HG03095 (cell line): ENCODE measurements around the gene TTLL5.
"Not testable (repeated sequence)": the region's sequence is repeated elsewhere in the genome, so short reads cannot be mapped to it uniquely, and the experiment has no call there.

Experiments
- ATAC-seq: cut with Tn5 transposase; IDR thresholded peaks from one replicate; pipeline ENCODE4 v1.9.1; 2021; ENCODE audit warnings: moderate library complexity; ENCODE audit not compliant: unreplicated experiment

The TTLL5 gene

DNA sequence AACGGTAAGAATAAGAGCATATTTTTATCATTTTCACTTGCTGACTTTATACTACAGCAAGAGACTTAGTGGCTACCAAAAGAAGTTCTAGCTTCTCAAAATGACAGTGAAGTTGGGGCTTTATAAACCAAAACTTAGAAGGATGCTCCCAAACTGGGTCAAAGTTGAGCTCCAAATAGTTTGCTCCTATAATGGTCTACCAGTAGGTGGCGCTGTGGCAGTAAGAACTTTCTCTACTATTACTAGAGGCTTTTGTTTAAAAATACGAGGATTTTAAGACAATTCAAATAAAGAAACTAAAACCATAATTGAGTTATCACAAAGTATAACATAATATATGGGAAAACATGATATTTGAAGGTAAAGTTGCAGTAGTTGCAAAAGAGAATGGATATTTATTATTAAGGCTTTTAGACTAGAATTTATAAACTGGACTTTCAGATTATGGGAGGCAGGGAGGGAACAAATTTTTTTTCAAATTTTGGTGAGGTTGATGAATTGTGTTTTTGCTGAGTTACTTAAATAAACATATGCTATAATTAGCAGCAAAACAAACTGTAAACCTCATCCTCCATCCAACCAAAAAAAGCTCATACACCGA, 245.7 kb downstream of the TTLL5 start:
- no peak for ATAC-seq

- no peak for ATAC-seq
Measured at GRCh38 chr14:75907756-75908359, 246.8 kb downstream of the TTLL5 start.

DNA sequence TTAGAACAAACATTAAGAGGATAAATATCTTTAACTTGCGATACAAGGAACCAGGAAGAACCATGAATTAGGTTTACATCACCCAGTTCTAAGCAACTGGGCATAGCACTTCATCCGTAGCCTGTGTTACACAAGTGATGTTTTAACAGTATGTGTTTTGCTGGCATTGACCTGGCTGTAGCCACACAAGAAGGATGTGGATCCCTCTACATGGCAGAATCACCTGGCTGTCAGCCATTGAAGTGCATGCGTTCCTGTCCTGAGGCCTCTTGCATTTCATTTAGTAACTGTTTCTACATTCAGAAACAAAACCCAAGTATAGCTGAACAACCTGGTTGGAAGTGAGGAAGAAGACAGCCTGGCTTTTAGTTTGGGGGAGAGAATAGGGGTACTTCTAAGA, 248.6 kb downstream of the TTLL5 start:
- ATAC-seq = no peak

DNA sequence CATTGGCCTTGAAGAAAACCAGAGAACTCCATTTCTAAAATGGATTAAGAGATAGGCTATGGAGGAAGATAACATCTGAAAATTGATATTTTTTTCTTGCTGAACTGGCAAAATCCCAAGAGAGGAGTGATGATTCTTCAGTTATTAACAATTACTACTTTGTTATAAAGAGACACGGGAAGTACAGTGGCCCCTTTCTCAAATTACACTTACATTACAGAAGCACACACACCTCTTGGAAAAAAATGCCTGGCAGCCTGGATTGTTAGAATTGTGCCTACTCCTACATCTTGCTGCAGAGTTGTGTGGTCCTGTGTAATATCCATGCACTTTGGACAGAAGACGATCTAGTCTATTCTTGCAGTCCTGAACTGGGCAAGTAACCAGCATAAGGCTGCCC, 249.0 kb downstream of the TTLL5 start:
- ATAC-seq = no peak

DNA sequence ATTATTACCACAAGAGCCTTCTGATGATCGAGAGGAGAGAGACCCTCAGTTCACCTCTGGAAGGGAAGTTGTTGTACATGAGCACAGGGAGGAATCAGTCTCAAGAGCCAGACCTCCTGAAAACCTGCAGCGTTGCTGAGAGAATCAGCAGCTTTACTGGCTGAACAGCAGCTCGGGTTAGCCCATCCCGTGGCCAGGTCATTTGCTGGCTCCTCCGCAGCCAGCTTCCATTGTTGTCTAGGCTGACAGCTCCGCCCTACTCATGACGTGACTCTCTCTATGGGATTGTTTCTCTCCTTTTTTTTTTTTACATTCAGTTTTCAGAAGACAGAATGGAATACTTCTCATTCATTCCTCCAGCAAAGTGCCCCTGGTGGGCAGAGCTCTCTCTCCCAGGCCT, 250.8 kb downstream of the TTLL5 start:
- ATAC-seq = no peak

DNA sequence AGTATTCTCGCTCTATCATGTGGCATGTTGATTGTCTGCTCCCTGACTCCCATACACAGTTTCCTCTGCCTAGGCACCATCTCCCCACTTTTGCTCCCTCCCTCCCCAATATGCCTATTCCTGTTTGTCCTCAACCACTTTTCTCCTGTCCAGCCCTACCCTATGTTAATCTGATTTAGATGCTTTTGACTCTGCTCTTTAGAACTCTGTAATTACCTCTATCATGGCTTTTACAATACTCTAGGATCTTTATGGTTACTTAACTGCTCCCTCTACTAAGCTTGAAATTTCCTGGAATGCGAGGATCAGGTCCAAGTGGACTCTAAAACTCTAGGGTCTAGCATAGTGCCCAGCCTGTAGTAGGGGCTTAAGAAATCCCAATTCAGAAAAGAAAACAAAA, 252.1 kb downstream of the TTLL5 start:
- no peak for ATAC-seq

- ATAC-seq = no peak
Measured at GRCh38 chr14:75915045-75915444, 254.0 kb downstream of the TTLL5 start.

DNA sequence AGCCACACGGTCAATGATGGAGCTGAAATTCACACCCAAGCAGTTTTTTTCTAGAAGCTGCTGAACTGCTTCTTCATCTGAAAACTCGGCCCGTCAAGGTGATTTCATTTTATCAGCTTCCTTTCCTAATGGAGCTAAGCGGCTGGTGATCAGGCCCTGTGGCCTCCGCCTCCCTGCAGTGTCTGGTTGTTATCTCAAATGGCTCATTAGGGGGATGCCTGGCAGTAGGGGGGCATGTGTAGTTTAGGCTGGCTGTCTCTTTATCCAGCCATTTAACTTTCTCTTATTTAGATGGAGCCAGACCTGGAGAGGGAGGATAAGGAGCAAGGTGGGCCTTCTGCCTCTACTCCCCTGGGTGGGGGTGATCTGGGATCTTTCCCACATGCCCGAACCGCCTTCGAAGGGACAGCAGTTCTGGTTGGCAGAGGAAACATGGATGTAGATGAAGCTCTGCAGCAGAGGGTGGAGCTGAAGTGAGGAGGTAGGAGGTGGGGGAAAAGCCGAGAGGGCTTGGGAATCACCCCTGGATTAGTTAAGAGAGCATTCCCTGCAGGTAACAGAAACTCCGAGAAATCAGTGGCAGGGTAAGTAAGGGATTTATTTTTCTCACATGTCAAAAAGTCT, 256.4 kb downstream of the TTLL5 start:
- no peak for ATAC-seq

DNA sequence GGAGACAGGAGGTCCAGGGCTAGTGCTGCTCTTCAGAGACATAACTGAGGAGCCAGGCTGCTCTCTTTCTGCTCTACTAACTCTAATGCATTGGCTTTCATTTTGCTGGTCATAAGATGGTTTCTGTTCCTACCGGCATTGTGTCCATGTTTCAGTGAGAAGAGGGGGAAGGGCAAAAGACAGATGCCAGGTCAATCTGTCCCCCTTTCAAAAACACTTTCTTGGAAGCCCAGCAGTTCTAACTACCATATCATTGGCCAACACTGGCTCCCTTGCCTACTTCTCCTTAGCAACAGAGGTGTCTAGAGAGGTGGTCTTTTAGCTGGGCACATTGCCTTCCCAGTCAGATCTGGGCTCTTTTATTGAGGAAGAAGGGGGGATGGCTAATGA, 256.9 kb downstream of the TTLL5 start:
- no peak for ATAC-seq

DNA sequence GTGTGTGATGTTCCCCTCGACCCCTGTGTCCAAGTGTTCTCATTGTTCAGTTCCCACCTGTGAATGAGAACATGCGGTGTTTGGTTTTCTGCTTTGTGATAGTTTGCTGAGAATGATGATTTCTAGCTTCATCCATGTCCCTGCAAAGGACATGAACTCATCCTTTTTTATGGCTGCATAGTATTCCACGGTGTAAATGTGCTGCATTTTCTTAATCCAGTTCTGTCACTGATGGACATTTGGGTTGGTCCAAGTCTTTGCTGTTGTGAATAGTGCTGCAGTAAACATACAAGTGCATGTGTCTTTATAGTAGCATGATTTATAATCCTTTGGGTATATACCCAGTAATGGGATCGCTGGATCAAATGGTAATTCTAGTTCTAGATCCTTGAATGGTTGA, 259.4 kb downstream of the TTLL5 start:
- ATAC-seq = not testable (repeated sequence)

- ATAC-seq = not testable (repeated sequence)
Measured at GRCh38 chr14:75925141-75925840, 264.2 kb downstream of the TTLL5 start.

GRCh38 chr14:75926431-75927115, 265.5 kb downstream of the TTLL5 start:
- no peak for ATAC-seq

DNA sequence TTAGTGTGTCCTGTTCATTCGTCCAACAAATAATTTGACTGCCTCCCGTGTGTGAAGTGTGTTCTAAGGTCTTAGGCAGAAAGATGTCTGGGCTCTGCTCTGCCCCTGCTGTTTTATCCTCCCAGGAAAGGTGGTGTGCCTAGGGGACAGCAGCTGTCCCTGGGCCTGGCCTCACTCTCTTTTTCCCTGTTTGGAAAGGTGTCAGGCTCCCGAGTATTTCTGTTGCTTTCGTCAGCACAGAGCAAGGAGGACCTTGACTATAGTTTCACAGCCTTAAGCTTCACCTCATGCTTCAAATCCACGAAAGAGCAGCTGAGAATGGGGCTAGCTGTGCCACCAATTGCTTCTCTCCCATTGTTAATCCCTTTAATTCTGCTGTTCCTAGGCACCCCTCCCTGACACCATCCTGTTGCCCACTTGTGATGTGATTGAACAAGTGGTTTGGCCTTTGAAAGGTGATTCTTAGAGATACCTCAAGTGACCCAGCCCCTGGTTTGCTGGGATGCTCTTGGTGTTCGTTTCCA, 266.6 kb downstream of the TTLL5 start:
- ATAC-seq = no peak

GRCh38 chr14:75928690-75929181, 267.7 kb downstream of the TTLL5 start:
- ATAC-seq = no peak

DNA sequence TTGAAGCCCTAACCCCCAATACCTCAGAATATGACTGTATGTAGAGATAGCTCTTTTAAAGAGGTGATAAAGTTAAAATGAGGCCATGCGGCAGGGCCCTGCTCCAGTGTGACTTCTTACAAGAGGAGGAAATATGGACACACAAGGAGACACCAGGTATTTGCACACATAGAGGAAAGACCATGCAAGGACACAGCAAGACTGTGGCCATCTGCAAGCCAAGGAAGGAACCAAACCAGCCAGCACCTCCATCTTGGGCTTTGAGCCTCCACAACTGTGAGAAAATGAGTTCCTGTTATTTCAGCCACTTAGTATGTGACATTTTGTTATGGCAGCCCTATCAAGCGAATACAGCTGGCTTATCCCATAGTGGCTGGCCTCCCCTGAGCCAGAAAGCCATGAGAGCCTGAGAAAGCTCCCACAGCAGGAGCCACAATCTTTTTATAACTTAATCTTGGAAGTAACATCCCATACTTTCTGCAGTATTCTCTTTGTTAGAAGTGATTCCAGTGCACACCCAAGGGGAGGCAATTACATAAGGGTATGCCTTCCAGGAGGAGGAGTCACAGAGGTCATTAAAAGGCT, 272.8 kb downstream of the TTLL5 start:
- ATAC-seq = no peak

- no peak for ATAC-seq
Measured at GRCh38 chr14:75934998-75935628, 274.1 kb downstream of the TTLL5 start.

GRCh38 chr14:75939200-75939599, 278.2 kb downstream of the TTLL5 start:
- no peak for ATAC-seq

- ATAC-seq = no peak
Measured at GRCh38 chr14:75941030-75941429, 280.0 kb downstream of the TTLL5 start.

GRCh38 chr14:75944607-75945241, 283.7 kb downstream of the TTLL5 start:
- no peak for ATAC-seq

DNA sequence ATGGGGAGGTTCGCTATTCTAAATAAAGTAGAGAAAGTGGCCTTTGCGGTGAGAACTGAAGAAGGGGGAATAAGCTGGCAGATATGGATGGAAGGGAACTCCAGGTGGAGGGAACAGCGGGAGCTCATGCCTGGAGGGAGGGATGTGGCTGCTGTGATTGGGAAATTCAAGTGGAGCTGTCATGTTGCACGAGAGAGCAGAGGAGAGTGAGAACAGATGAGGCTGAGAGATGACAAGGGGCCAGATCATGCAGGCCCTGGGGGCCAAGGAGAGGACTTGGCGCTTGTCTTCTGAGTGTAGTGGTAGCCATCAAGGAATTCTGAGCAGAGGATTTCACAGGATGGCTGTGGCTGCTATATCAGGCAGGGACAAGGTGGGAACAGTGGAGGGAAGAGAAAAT, 285.7 kb downstream of the TTLL5 start:
- ATAC-seq = no peak
